K562 (cell line): ENCODE measurements around the gene DCT.

Experiments
- HNRNPK ChIP-seq: fragments of 200-400 bp; formaldehyde crosslinking; IDR thresholded peaks from one replicate; pipeline ENCODE4 v1.6.1; 2018; ENCODE audit warnings: mild to moderate bottlenecking, low read depth, low read length; ENCODE audit not compliant: poor library complexity, severe bottlenecking
- SP2 ChIP-seq: IDR thresholded peaks from 2 replicates; pipeline ENCODE4 v1.6.1; 2011; ENCODE audit warnings: mild to moderate bottlenecking, low read depth, low read length, moderate library complexity; ENCODE audit not compliant: poor library complexity, severe bottlenecking; ENCODE audit errors: extremely low read depth

GRCh38 chr13:94459116-94459515 is 20.4 kb downstream of the DCT start:
- no peak for TF ChIP-seq HNRNPK
- no peak for TF ChIP-seq SP2
